ENCODE measurements around the gene ELF3. TPM values are rescaled to one million over a fixed set of nuclear protein-coding genes. Genes with fewer than 3 reads are reported as not detected.
"Not testable (repeated sequence)": the region's sequence is repeated elsewhere in the genome, so short reads cannot be mapped to it uniquely, and the experiment has no call there.

The ELF3 gene
- total RNA-seq, 1 experiment from 2014 or later: 0.19 TPM

- Histone ChIP-seq H3K9ac (ENCODE audit: low read length) (no peak overlapping the region), H2AFZ (ENCODE audit: low read length) (no peak overlapping the region), H3K79me2 (ENCODE audit: low read length) (no peaks in the 10 kb centered on the region), H3K4me2 (ENCODE audit: low read depth, low read length, poor library complexity, severe bottlenecking) (no peak overlapping the region), H3K9me3 (ENCODE audit: low read length) (no peaks in the 10 kb centered on the region), H3K36me3 (ENCODE audit: insufficient read depth, low read length) (no peaks in the 10 kb centered on the region), H3K9me2 (replicated peaks; ENCODE audit: insufficient read depth, low read length) (no peaks in the 10 kb centered on the region), H3K27me3 (ENCODE audit: low read length) (no peaks in the 10 kb centered on the region), H3K4me3 (ENCODE audit: low read length) (no peak overlapping the region), H3K4me1 (ENCODE audit: low read length) (no peaks in the 10 kb centered on the region), H4K20me1 (ENCODE audit: insufficient read depth, low read depth, low read length) (no peaks in the 10 kb centered on the region), H3K27ac (ENCODE audit: low read length) (no peak overlapping the region)
- no peak for DNase-seq
Measured at GRCh38 chr1:202047977-202048376, 37.6 kb downstream of the ELF3 start.

GRCh38 chr1:202049129-202049528 is 38.7 kb downstream of the ELF3 start:
- no peak overlapping the region for H3K4me2 ChIP-seq (ENCODE audit: low read depth, low read length, poor library complexity, severe bottlenecking)
- no peaks in the 10 kb centered on the region for H3K27me3 ChIP-seq (ENCODE audit: low read length)
- no peak overlapping the region for H3K27ac ChIP-seq (ENCODE audit: low read length)
- no peaks in the 10 kb centered on the region for H3K79me2 ChIP-seq (ENCODE audit: low read length)
- no peaks in the 10 kb centered on the region for H3K9me2 ChIP-seq (replicated peaks; ENCODE audit: insufficient read depth, low read length)
- no peak overlapping the region for H2AFZ ChIP-seq (ENCODE audit: low read length)
- H3K4me1 ChIP-seq (ENCODE audit: low read length): no peaks in the 10 kb centered on the region
- no peaks in the 10 kb centered on the region for H3K9me3 ChIP-seq (ENCODE audit: low read length)
- no peak for DNase-seq
- H4K20me1 ChIP-seq (ENCODE audit: insufficient read depth, low read depth, low read length): no peaks in the 10 kb centered on the region
- H3K9ac ChIP-seq (ENCODE audit: low read length): no peak overlapping the region
- no peaks in the 10 kb centered on the region for H3K36me3 ChIP-seq (ENCODE audit: insufficient read depth, low read length)
- H3K4me3 ChIP-seq (ENCODE audit: low read length): no peak overlapping the region

DNA sequence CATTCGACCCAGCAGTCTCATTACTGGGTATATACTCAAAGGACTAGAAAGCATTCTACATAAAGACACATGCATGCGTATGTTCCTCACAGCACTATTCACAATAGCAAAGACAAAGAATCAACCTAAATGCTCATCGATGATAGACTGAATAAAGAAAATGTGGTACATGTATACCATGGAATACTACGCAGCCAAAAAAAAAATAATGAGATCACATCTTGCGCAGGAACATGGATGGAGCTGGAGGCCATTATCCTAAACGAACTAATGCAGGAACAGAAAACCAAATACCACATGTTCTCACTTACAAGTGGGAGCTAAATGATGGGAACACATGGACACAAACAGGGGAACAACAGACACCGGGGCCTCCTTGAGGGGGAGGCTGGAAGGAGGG is 43.7 kb downstream of the ELF3 start:
- Histone ChIP-seq H3K9ac (ENCODE audit: low read length) (no peak overlapping the region), H3K27me3 (ENCODE audit: low read length) (no peaks in the 10 kb centered on the region), H3K4me2 (ENCODE audit: low read depth, low read length, poor library complexity, severe bottlenecking) (no peak overlapping the region), H4K20me1 (ENCODE audit: insufficient read depth, low read depth, low read length) (no peaks in the 10 kb centered on the region), H3K79me2 (ENCODE audit: low read length) (no peaks in the 10 kb centered on the region), H3K27ac (ENCODE audit: low read length) (no peak overlapping the region), H3K9me2 (replicated peaks; ENCODE audit: insufficient read depth, low read length) (no peaks in the 10 kb centered on the region), H3K4me1 (ENCODE audit: low read length) (no peaks in the 10 kb centered on the region), H3K36me3 (ENCODE audit: insufficient read depth, low read length) (no peaks in the 10 kb centered on the region), H3K9me3 (ENCODE audit: low read length) (no peaks in the 10 kb centered on the region), H3K4me3 (ENCODE audit: low read length) (no peak overlapping the region), H2AFZ (ENCODE audit: low read length) (no peak overlapping the region)
- no peak for DNase-seq

DNA sequence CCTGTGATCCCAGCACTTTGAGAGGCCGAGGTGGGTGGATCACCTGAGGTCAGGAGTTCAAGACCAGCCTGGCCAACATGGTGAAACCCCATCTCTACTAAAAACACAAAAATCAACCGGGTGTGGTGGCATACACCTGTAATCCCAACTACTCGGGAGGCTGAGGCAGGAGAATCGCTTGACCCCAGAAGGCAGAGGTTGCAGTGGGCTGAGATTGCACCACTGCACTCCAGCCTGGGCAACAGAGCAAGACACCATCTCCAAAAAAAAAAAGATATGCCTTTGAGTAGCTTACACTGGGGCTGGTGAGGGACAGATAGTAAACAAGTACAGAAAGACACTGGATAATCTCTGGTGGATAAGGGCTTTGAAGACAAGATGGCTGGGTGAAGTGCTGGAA is 44.3 kb downstream of the ELF3 start:
- not testable (repeated sequence) for DNase-seq; H3K27ac ChIP-seq (ENCODE audit: low read length); H3K9ac ChIP-seq (ENCODE audit: low read length); H3K4me1 ChIP-seq (ENCODE audit: low read length); H3K36me3 ChIP-seq (ENCODE audit: insufficient read depth, low read length); H3K9me2 ChIP-seq (replicated peaks; ENCODE audit: insufficient read depth, low read length); H3K79me2 ChIP-seq (ENCODE audit: low read length); H2AFZ ChIP-seq (ENCODE audit: low read length); H3K27me3 ChIP-seq (ENCODE audit: low read length); H3K4me3 ChIP-seq (ENCODE audit: low read length); H4K20me1 ChIP-seq (ENCODE audit: insufficient read depth, low read depth, low read length); H3K4me2 ChIP-seq (ENCODE audit: low read depth, low read length, poor library complexity, severe bottlenecking); H3K9me3 ChIP-seq (ENCODE audit: low read length)

DNA sequence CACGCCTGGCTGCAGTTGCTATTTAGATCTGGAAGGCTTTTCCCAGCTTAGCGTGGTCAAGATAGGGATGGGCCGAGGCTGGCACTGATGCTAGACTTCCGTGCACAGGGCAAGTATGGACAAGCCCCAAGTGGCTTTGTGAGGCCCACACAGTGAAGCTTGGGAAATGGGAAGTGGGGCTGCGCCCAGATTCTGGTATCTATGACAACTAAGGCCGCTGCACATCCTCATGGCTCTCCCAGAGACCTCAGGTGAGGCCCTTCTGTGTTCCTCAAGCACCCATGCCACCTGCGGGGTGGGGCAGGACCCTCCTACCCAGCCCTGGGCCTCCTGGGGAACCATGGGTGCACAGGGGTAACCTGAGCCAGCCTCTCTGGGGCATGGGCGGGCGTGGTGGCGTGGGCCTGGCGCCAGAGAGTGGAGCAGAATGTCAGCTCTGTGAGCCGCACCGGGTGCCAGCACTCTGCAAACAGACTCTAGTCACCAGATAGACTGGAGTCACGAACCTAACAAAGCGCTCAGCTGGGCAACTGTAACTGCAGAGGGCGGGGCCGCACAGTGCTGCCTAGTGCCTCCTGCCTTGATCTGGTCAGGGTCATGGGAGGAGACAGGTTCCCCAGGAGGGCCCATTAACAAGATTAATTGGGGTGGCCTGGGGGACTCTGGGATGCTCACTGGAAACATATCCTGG is 46.4 kb downstream of the ELF3 start:
- no peak overlapping the region for H3K9ac ChIP-seq (ENCODE audit: low read length)
- H2AFZ ChIP-seq (ENCODE audit: low read length): no peak overlapping the region
- H3K4me2 ChIP-seq (ENCODE audit: low read depth, low read length, poor library complexity, severe bottlenecking): no peak overlapping the region

GRCh38 chr1:202057335-202057704 is 46.9 kb downstream of the ELF3 start:
- not testable (repeated sequence) for H2AFZ ChIP-seq (ENCODE audit: low read length)

More for the DNA sequence above, 46.4 kb downstream of the ELF3 start:
- Histone ChIP-seq H3K27me3 (ENCODE audit: low read length) (no peaks in the 10 kb centered on the region), H3K4me1 (ENCODE audit: low read length) (no peaks in the 10 kb centered on the region), H3K79me2 (ENCODE audit: low read length) (no peaks in the 10 kb centered on the region), H3K4me3 (ENCODE audit: low read length) (no peak overlapping the region), H3K36me3 (ENCODE audit: insufficient read depth, low read length) (no peaks in the 10 kb centered on the region), H3K27ac (ENCODE audit: low read length) (no peak overlapping the region), H4K20me1 (ENCODE audit: insufficient read depth, low read depth, low read length) (no peaks in the 10 kb centered on the region), H3K9me2 (replicated peaks; ENCODE audit: insufficient read depth, low read length) (no peaks in the 10 kb centered on the region), H3K9me3 (ENCODE audit: low read length) (no peaks in the 10 kb centered on the region)
- DNase-seq: no peak

GRCh38 chr1:202058001-202058908 is 47.9 kb downstream of the ELF3 start:
- Histone ChIP-seq H3K79me2 (ENCODE audit: low read length) (no peaks in the 10 kb centered on the region), H3K4me3 (ENCODE audit: low read length) (no peak overlapping the region), H3K36me3 (ENCODE audit: insufficient read depth, low read length) (no peaks in the 10 kb centered on the region), H3K9me3 (ENCODE audit: low read length) (no peaks in the 10 kb centered on the region), H3K27me3 (ENCODE audit: low read length) (no peaks in the 10 kb centered on the region), H3K9ac (ENCODE audit: low read length) (no peak overlapping the region), H3K27ac (ENCODE audit: low read length) (no peak overlapping the region), H3K4me2 (ENCODE audit: low read depth, low read length, poor library complexity, severe bottlenecking) (no peak overlapping the region), H3K4me1 (ENCODE audit: low read length) (no peaks in the 10 kb centered on the region), H2AFZ (ENCODE audit: low read length) (no peak overlapping the region), H3K9me2 (replicated peaks; ENCODE audit: insufficient read depth, low read length) (no peaks in the 10 kb centered on the region), H4K20me1 (ENCODE audit: insufficient read depth, low read depth, low read length) (no peaks in the 10 kb centered on the region)
- DNase-seq: no peak

More at GRCh38 chr1:202057335-202057704, 46.9 kb downstream of the ELF3 start:
- not testable (repeated sequence) for H3K4me3 ChIP-seq (ENCODE audit: low read length); H3K27me3 ChIP-seq (ENCODE audit: low read length); H3K4me2 ChIP-seq (ENCODE audit: low read depth, low read length, poor library complexity, severe bottlenecking); DNase-seq; H3K27ac ChIP-seq (ENCODE audit: low read length); H3K9ac ChIP-seq (ENCODE audit: low read length); H3K9me3 ChIP-seq (ENCODE audit: low read length); H4K20me1 ChIP-seq (ENCODE audit: insufficient read depth, low read depth, low read length); H3K9me2 ChIP-seq (replicated peaks; ENCODE audit: insufficient read depth, low read length); H3K79me2 ChIP-seq (ENCODE audit: low read length); H3K36me3 ChIP-seq (ENCODE audit: insufficient read depth, low read length); H3K4me1 ChIP-seq (ENCODE audit: low read length)

DNA sequence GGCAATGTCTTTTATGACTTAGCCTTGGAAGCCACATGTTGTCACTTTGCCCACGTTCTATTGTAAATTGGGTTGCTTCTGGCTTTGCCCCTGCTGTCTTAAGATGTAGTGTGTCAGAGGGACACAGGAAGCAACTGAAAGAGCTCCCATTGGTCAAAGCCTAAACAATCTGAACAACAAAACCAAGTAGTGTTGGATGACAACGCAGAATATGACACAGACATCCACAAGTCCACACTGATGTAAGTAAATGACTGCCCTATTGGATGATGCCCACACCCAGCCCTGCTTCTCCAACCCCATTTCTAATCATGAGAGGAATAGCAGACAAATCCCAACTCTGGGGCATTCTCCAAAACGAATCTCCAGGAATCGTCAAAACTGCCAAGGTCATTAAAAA is 50.7 kb downstream of the ELF3 start:
- no peak overlapping the region for H2AFZ ChIP-seq (ENCODE audit: low read length)
- no peak overlapping the region for H3K4me3 ChIP-seq (ENCODE audit: low read length)
- H3K4me2 ChIP-seq (ENCODE audit: low read depth, low read length, poor library complexity, severe bottlenecking): no peak overlapping the region
- no peaks in the 10 kb centered on the region for H3K4me1 ChIP-seq (ENCODE audit: low read length)
- H4K20me1 ChIP-seq (ENCODE audit: insufficient read depth, low read depth, low read length): no peaks in the 10 kb centered on the region
- no peaks in the 10 kb centered on the region for H3K9me3 ChIP-seq (ENCODE audit: low read length)
- no peaks in the 10 kb centered on the region for H3K79me2 ChIP-seq (ENCODE audit: low read length)
- no peak for DNase-seq
- no peak overlapping the region for H3K27ac ChIP-seq (ENCODE audit: low read length)
- no peaks in the 10 kb centered on the region for H3K9me2 ChIP-seq (replicated peaks; ENCODE audit: insufficient read depth, low read length)
- no peaks in the 10 kb centered on the region for H3K27me3 ChIP-seq (ENCODE audit: low read length)
- H3K9ac ChIP-seq (ENCODE audit: low read length): no peak overlapping the region
- no peaks in the 10 kb centered on the region for H3K36me3 ChIP-seq (ENCODE audit: insufficient read depth, low read length)

Measured in Karpas-422 (cell line).